GM12878 (cell line): ENCODE data around the gene MPPED1. TPM values are rescaled to one million over a fixed set of nuclear protein-coding genes. Genes with fewer than 3 reads are reported as not detected.

Experiments used
- ATAC-seq: fragments of 200-7000 bp; cut with Tn5 transposase; 3 replicates; pipeline ENCODE4 v1.9.1; 2020; ENCODE audit warnings: mild to moderate bottlenecking, moderate library complexity
- BruUV-seq: library from RNA; stranded (reverse); fragments of 400-500 nt; replicated peaks from 2 replicates; lab custom pipeline; 2021; lab: Mats Ljungman, UMichigan
- CTCF ChIA-PET: fragments of 300-600 bp; sonication (Branson Sonifier 250); formaldehyde crosslinking; extraction: SDS; loops from one replicate; lab custom pipeline; 2021; ENCODE audit warnings: inconsistent platforms; lab: Yijun Ruan, JAX
- POLR2A ChIA-PET: fragments of 350-600 bp; formaldehyde crosslinking; extraction: SDS; loops from one replicate; lab custom pipeline; 2021; ENCODE audit warnings: inconsistent platforms; lab: Charles Lee
- RAD21 ChIA-PET: fragments of 300-600 bp; sonication (Branson Sonifier 250); formaldehyde crosslinking; loops from one replicate; lab custom pipeline; 2023; ENCODE audit warnings: antibody characterized with exemption; ENCODE audit not compliant: unreplicated experiment; lab: Charles Lee
- SMC1A ChIA-PET: fragments of 300-600 bp; sonication (Branson Sonifier 250); formaldehyde crosslinking; loops from one replicate; lab custom pipeline; 2023; ENCODE audit not compliant: unreplicated experiment, uncharacterized antibody; lab: Charles Lee
- DNase-seq: peaks from one replicate; pipeline ENCODE4 v3.0.0-alpha.2; 2011; ENCODE audit warnings: low read depth, low spot score
- FAIRE-seq: peaks from 3 replicates; lab custom pipeline; 2011; peaks lifted over from hg19 to GRCh38; lab: Jason Lieb, UNC
- H2AFZ ChIP-seq: 2 replicates; pipeline ENCODE4 v1.6.0; 2011; ENCODE audit warnings: low read depth, low read length, control low read depth; ENCODE audit not compliant: control insufficient read depth
- H3K27ac ChIP-seq: 2 replicates; pipeline ENCODE4 v1.5.1; 2011; ENCODE audit warnings: control low read depth; ENCODE audit not compliant: control insufficient read depth, insufficient read depth
- H3K27me3 ChIP-seq, 2 experiments: replicated peaks in 1 of 2; 2 replicates each; pipeline versions ENCODE4 v1.6.0 to v1.6.1; 2011; ENCODE audit warnings: low read length in 1 of 2; ENCODE audit not compliant: control insufficient read depth in 2 of 2, insufficient read depth in 2 of 2
- H3K36me3 ChIP-seq, 2 experiments: 2 replicates each; pipeline ENCODE4 v1.5.1; 2011; ENCODE audit warnings: low read length in 1 of 2; ENCODE audit not compliant: control insufficient read depth in 2 of 2, insufficient read depth in 2 of 2
- H3K4me1 ChIP-seq: 2 replicates; pipeline ENCODE4 v1.6.1; 2011; ENCODE audit warnings: mild to moderate bottlenecking, low read length, moderate library complexity, mixed read lengths; ENCODE audit not compliant: control insufficient read depth, insufficient read depth
- H3K4me2 ChIP-seq: 2 replicates; pipeline ENCODE4 v1.6.0; 2011; ENCODE audit warnings: control low read depth; ENCODE audit not compliant: control insufficient read depth, insufficient read depth
- H3K4me3 ChIP-seq: fragments of 200-600 bp; sonication (generic); 2 replicates; pipeline ENCODE4 v1.5.1; 2016
- H3K79me2 ChIP-seq: 2 replicates; pipeline ENCODE4 v1.6.0; 2011; ENCODE audit warnings: low read length; ENCODE audit not compliant: control insufficient read depth, insufficient read depth
- H3K9ac ChIP-seq: 2 replicates; pipeline ENCODE4 v1.8.0; 2011; ENCODE audit warnings: low read length, control low read depth, mixed read lengths; ENCODE audit not compliant: control insufficient read depth, insufficient read depth
- H3K9me3 ChIP-seq: replicated peaks from 3 replicates; pipeline ENCODE4 v1.5.1; 2011; ENCODE audit warnings: mild to moderate bottlenecking, low read length; ENCODE audit not compliant: control insufficient read depth, insufficient read depth
- H4K20me1 ChIP-seq: 2 replicates; pipeline ENCODE4 v1.6.0; 2011; ENCODE audit not compliant: control insufficient read depth, insufficient read depth
- CBX3 ChIP-seq: fragments of 200-600 bp; sonication (generic); IDR thresholded peaks from 2 replicates; pipeline ENCODE4 v1.6.1; 2016; ENCODE audit warnings: low read depth, borderline replicate concordance
- E2F4 ChIP-seq: IDR thresholded peaks from 2 replicates; pipeline ENCODE4 v1.6.1; 2012; ENCODE audit warnings: low read depth, low read length, improper control_type of control experiment
- IRF5 ChIP-seq: fragments of 450-650 bp; IDR thresholded peaks from 2 replicates; pipeline ENCODE4 v1.6.1; 2017; ENCODE audit warnings: borderline replicate concordance
- MYB ChIP-seq: fragments of 150-350 bp; IDR thresholded peaks from 2 replicates; pipeline ENCODE4 v1.6.1; 2014; ENCODE audit warnings: mild to moderate bottlenecking, low read depth, low read length, borderline replicate concordance
- NRF1 ChIP-seq: conservative IDR thresholded peaks from 2 replicates; pipeline ENCODE4 v1.6.1; 2011; ENCODE audit warnings: mild to moderate bottlenecking, low read depth, low read length, improper control_type of control experiment
- SIX5 ChIP-seq: IDR thresholded peaks from 2 replicates; pipeline ENCODE4 v1.6.1; 2011; ENCODE audit warnings: mild to moderate bottlenecking, low read depth, low read length, moderate library complexity; ENCODE audit not compliant: severe bottlenecking
- STAT1 ChIP-seq: fragments of 450-650 bp; conservative IDR thresholded peaks from 2 replicates; pipeline ENCODE4 v1.6.1; 2014; ENCODE audit warnings: antibody characterized with exemption, mild to moderate bottlenecking
- TAF1 ChIP-seq: IDR thresholded peaks from 2 replicates; pipeline ENCODE4 v1.6.1; 2011; ENCODE audit warnings: mild to moderate bottlenecking, low read depth, low read length, borderline replicate concordance
- TCF7 ChIP-seq: IDR thresholded peaks from 2 replicates; pipeline ENCODE4 v1.6.1; 2014; ENCODE audit warnings: antibody characterized with exemption, borderline replicate concordance
- ZBTB11 ChIP-seq: fragments of 450-650 bp; formaldehyde crosslinking; IDR thresholded peaks from 2 replicates; pipeline ENCODE4 v1.5.0; 2022; ENCODE audit warnings: mild to moderate bottlenecking, missing genetic modification characterization
- ZBTB33 ChIP-seq: fragments of 450-650 bp; IDR thresholded peaks from 2 replicates; pipeline ENCODE4 v1.6.1; 2017; ENCODE audit warnings: mild to moderate bottlenecking
- WGBS: methylation state at CpG from one replicate; pipeline ENCODE4 v1.1.6; 2016; ENCODE audit warnings: low lambda C conversion rate; ENCODE audit not compliant: insufficient replicate concordance, insufficient coverage; ENCODE audit errors: missing lambda C conversion rate; 5-methylcytosine and 5-hydroxymethylcytosine counted together
- in situ Hi-C: fragments of 300-500 bp; cut with MboI; formaldehyde crosslinking; loops from 9 replicates; pipeline ENCODE4 v1.14.3; 2018; ENCODE audit warnings: mixed read lengths
- intact Hi-C: fragments of 100-400 bp; cut with micrococcal nuclease; formaldehyde crosslinking; loops from one replicate; pipeline ENCODE4 v1.14.2; 2022; ENCODE audit not compliant: unreplicated experiment
- polyA plus RNA-seq, 11 experiments: library from polyadenylated mRNA; depleted of rRNA in 4 of 11; unstranded in 6 of 11; stranded (reverse) in 5 of 11; fragments of >200 nt; fragmentation: Nextera tagmentation in 4 of 11; fragmentation: Illumina TruSeq in 1 of 11; extraction: Ambion mirVana in 4 of 11; extraction: Trizol in 1 of 11; gene quantifications; 1 replicate in 1 of 11; 2 replicates in 10 of 11; pipeline versions ENCODE4 v1.2.1 to v1.2.3, GENCODE V29; 2011 to 2016; ENCODE audit warnings: inconsistent platforms in 2 of 11, missing spikeins in 2 of 11, low read depth in 1 of 11
- total RNA-seq, 4 experiments: library from RNA; depleted of rRNA in 3 of 4; stranded (reverse); fragments of >200 nt in 3 of 4; fragmentation: Illumina TruSeq in 1 of 4; extraction: Trizol in 1 of 4; gene quantifications; 2 replicates each; pipeline versions ENCODE4 v1.2.1 to v1.2.3, GENCODE V29; 2013 to 2021
- TF ChIP-seq, protein P1 (sequence below): fragments of 450-650 bp; IDR thresholded peaks from 2 replicates; pipeline ENCODE4 v1.6.1; 2018; ENCODE audit warnings: borderline replicate concordance, mild to moderate bottlenecking; ENCODE audit not compliant: partially characterized antibody

Gene MPPED1
- total and polyA plus RNA-seq, 10 of the 15 experiments (the other 5 are each of a cell fraction or from before 2014, with no cell fraction given) = 0.11 TPM; not detected in 9

- no peak overlapping the region for H3K4me3 ChIP-seq
- ChIA-PET SMC1A (no interaction called here), RAD21 (no interaction called here)
- H3K4me2 ChIP-seq = no peak overlapping the region
- no peak for FAIRE-seq
- in situ Hi-C loops = no loop called here
- TF ChIP-seq STAT1 (no peak), MYB (no peak), E2F4 (no peak), TCF7 (no peak), NRF1 (no peak), CBX3 (no peak), ZBTB33 (no peak), ZBTB11 (CRISPR knock-in tag) (no peak), SIX5 (no peak), TAF1 (no peak), IRF5 (no peak)
- TF ChIP-seq, protein P1, sequence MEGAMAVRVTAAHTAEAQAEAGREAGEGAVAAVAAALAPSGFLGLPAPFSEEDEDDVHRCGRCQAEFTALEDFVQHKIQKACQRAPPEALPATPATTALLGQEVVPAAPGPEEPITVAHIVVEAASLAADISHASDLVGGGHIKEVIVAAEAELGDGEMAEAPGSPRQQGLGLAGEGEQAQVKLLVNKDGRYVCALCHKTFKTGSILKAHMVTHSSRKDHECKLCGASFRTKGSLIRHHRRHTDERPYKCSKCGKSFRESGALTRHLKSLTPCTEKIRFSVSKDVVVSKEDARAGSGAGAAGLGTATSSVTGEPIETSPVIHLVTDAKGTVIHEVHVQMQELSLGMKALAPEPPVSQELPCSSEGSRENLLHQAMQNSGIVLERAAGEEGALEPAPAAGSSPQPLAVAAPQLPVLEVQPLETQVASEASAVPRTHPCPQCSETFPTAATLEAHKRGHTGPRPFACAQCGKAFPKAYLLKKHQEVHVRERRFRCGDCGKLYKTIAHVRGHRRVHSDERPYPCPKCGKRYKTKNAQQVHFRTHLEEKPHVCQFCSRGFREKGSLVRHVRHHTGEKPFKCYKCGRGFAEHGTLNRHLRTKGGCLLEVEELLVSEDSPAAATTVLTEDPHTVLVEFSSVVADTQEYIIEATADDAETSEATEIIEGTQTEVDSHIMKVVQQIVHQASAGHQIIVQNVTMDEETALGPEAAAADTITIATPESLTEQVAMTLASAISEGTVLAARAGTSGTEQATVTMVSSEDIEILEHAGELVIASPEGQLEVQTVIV = no peak
- TF ChIP-seq, all 136 proteins: peak for 0
- Histone ChIP-seq H3K79me2 (no peaks in the 10 kb centered on the region), H3K36me3 (no peaks in the 10 kb centered on the region), H3K9ac (no peak overlapping the region), H3K9me3 (no peaks in the 10 kb centered on the region), H3K27me3 (no peaks in the 10 kb centered on the region; a peak in 1 of 4 replicates), H3K27ac (no peak overlapping the region), H4K20me1 (no peaks in the 10 kb centered on the region), H3K4me1 (no peaks in the 10 kb centered on the region), H2AFZ (no peak overlapping the region)
- intact Hi-C loops = no loop called here
- ATAC-seq (no peak), DNase-seq (no peak)
- 9% methylated on average over 3 of the region's 4 CpGs for WGBS
- ChIA-PET CTCF (no interaction called here), POLR2A (no interaction called here)
- BruUV-seq = no TSS peak
Observed at GRCh38 chr22:43531651-43532050, 119.8 kb downstream of the MPPED1 start.
